Activated T-helper 1 cell treated with anti-CD3 and anti-CD28 coated beads, Interleukin-12 subunit alpha, Interleukin-12 subunit beta, Interleukin-2, Interleukin-4 antibody, amounts not matched to agents 30 ng/mL and 10 ng/mL and 1 ng/mL, durations not matched to agents 14 hours and 24 hours and 36 hours (primary cell): Measurements from ENCODE around the gene RIPOR2. TPM values are rescaled to one million over a fixed set of nuclear protein-coding genes. Genes with fewer than 3 reads are reported as not detected.
A peak's percentile ranks its signal among the peaks of the same experiment; 100 is the strongest.

ENCODE experiments used
- DNase-seq: peaks from one replicate; pipeline ENCODE4 v3.0.0; 2021; ENCODE audit warnings: low spot score
- H3K27ac Mint-ChIP-seq: one replicate; pipeline ENCODE4 v1.8.0; 2021; ENCODE audit warnings: mild to moderate bottlenecking, mixed read lengths
- H3K27me3 Mint-ChIP-seq: one replicate; pipeline ENCODE4 v1.8.0; 2022; ENCODE audit warnings: mild to moderate bottlenecking, moderate library complexity, mixed read lengths; ENCODE audit not compliant: insufficient read depth
- H3K36me3 Mint-ChIP-seq: one replicate; pipeline ENCODE4 v1.8.0; 2021; ENCODE audit warnings: low read depth, mixed read lengths
- H3K4me1 Mint-ChIP-seq: one replicate; pipeline ENCODE4 v1.8.0; 2021; ENCODE audit warnings: low read depth, mixed read lengths
- H3K4me3 Mint-ChIP-seq: one replicate; pipeline ENCODE4 v1.8.0; 2021; ENCODE audit warnings: mild to moderate bottlenecking, moderate library complexity, mixed read lengths
- H3K9me3 Mint-ChIP-seq: one replicate; pipeline ENCODE4 v1.8.0; 2021; ENCODE audit warnings: mixed read lengths
- intact Hi-C: fragments of 100-400 bp; cut with micrococcal nuclease; formaldehyde crosslinking; loops from one replicate; pipeline ENCODE4 v1.15.1; 2024
- total RNA-seq: library from RNA; stranded (reverse); gene quantifications from 2 replicates; pipeline ENCODE4 v1.2.3, GENCODE V29; 2022

RIPOR2 gene
- total RNA-seq, 1 donor from 2014 or later: 30.8 TPM

DNA sequence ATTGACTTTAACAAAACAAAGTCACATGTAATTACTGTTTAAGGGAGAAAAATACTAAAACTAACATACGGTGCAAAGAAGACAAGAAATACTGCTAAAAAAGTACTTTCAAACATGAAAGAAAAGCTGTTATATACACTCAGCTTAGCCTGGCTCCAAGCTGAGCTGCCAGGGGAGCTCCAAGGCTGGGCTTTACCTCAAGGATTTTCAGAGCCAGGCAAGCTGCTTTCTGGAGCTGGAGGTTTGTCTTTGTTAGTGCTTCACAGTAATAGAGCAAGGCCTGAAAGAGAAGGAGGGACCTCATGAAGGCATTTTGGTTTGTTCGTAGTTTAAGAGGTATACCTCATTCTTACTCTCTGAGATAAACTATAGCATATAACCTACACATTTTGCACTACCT lies 117.4 kb downstream of the RIPOR2 start:
- no peaks in the 10 kb centered on the region for H3K9me3 Mint-ChIP-seq
- intact Hi-C loops: no loop called here
- peaks cover 6% of the 10 kb centered on the region for H3K4me1 Mint-ChIP-seq
- DNase-seq: no peak
- H3K27me3 Mint-ChIP-seq: no peaks in the 10 kb centered on the region
- H3K4me3 Mint-ChIP-seq: no peak overlapping the region
- peaks cover 22% of the 10 kb centered on the region for H3K36me3 Mint-ChIP-seq
- peak overlapping the region; percentile 14 for H3K27ac Mint-ChIP-seq

DNA sequence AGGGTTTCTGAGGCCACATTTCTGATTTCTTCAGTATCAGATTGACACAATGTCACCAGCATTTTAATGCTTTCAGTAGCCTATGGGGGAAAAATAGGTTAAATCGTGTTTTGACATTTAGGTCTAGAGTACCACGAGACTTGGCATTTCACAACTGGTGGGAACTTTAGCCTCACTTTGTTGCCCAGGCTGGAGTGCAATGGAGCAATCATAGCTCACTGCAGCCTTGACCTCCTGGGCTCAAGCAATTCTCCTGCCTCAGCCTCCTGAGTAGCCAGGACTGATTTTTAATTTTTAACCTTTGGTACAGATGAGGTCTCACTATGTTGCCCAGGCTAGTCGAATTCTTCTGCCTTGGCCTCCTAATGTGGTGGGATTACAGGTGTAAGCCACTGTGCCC lies 126.0 kb downstream of the RIPOR2 start:
- no peak for DNase-seq
- no peak overlapping the region for H3K27ac Mint-ChIP-seq
- no peaks in the 10 kb centered on the region for H3K9me3 Mint-ChIP-seq
- H3K4me1 Mint-ChIP-seq: no peaks in the 10 kb centered on the region
- peaks cover 24% of the 10 kb centered on the region for H3K36me3 Mint-ChIP-seq
- no peak overlapping the region for H3K4me3 Mint-ChIP-seq
- intact Hi-C loops: no loop called here
- H3K27me3 Mint-ChIP-seq: no peaks in the 10 kb centered on the region

DNA sequence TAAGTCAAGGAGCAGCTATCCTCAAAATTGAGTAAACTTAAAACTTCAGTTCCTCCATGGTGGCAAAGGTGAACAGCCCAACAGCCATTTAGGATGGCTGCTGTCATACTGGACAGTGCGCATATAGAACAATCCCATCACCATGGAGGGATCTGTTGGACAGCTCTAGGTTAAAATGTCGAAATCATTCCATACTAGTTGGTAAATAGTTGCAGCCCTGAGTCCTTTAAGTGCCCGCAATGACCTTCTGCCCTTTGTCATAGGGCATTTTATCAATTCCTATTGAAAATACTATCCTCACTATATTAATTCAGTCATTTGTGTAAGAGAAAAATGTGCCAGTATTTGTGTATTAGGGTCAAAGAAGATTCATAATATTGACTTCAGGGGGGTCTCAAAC lies 128.2 kb downstream of the RIPOR2 start:
- intact Hi-C loops: no loop called here
- H3K27ac Mint-ChIP-seq: no peak overlapping the region

DNA sequence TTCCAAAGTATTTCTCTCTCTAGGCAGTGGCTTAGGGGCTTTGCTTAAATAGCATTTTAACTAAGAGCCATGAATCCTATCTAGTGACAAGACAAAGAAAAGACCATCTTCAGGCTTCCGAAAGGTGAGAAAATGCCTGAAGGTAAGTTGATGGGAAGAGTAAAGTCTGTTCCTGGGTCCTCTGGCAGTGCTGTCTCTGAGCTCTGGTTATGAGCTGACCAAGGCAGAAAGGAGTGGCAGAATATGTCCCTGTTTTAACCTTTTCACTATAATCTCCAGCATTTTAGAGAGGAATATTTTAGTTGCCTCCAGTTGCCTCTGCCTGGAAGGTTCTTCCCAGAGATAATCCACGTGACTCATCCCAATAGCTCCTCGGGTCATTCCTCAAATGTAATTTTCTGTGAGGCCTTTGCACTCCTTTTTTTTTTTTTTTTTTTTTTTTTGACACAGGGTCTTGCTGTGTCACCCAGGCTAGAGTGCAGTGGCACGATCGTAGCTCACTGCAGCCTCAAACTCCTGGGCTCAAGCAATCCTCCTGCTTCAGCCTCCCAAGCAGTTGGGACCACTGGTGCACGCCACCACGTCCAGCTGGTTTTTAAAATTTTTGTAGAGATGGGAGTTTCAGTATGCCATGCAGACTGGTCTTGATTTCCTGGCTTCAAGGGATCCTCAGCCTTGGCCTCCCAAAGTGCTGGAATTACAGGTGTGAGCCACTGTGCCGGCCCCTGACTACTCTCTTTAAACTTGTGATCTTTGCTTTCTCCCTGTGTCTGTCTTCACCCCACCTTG lies 133.3 kb downstream of the RIPOR2 start:
- H3K9me3 Mint-ChIP-seq: no peaks in the 10 kb centered on the region

More for the DNA sequence above, 128.2 kb downstream of the RIPOR2 start:
- Mint-ChIP-seq H3K36me3 (peaks cover 26% of the 10 kb centered on the region), H3K4me3 (no peak overlapping the region), H3K9me3 (no peaks in the 10 kb centered on the region), H3K27me3 (no peaks in the 10 kb centered on the region), H3K4me1 (no peaks in the 10 kb centered on the region)
- DNase-seq: no peak

DNA sequence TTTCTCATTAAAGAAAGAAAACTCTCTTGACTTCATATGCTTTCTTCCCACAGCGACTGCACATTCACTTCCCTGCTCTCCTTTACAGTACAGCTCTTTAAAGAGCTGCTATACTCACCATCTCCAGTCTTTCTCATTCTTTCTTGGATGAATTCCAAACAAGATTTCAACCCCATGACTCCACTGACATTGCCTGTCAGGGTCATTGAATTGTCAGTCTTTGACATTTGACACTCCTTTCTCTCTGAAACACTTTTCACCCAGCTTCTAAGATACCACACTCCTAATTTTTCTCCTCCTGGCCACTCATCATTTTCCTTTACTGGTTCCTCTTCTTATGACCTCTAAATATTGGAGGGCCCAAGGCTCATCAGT lies 136.2 kb downstream of the RIPOR2 start:
- peaks cover 32% of the 10 kb centered on the region for H3K4me1 Mint-ChIP-seq
- H3K4me3 Mint-ChIP-seq: no peak overlapping the region
- H3K27me3 Mint-ChIP-seq: no peaks in the 10 kb centered on the region
- no peaks in the 10 kb centered on the region for H3K9me3 Mint-ChIP-seq
- no peak for DNase-seq
- H3K27ac Mint-ChIP-seq: peak overlapping the region; percentile 9
- intact Hi-C loops: no loop called here
- peaks cover 9% of the 10 kb centered on the region for H3K36me3 Mint-ChIP-seq

More for the DNA sequence above, 133.3 kb downstream of the RIPOR2 start:
- H3K27ac Mint-ChIP-seq: peak overlapping the region; percentile 66
- peaks cover 14% of the 10 kb centered on the region for H3K36me3 Mint-ChIP-seq
- DNase-seq: no peak
- intact Hi-C loops: no loop called here
- H3K4me1 Mint-ChIP-seq: peaks cover 14% of the 10 kb centered on the region
- no peak overlapping the region for H3K4me3 Mint-ChIP-seq
- H3K27me3 Mint-ChIP-seq: no peaks in the 10 kb centered on the region

DNA sequence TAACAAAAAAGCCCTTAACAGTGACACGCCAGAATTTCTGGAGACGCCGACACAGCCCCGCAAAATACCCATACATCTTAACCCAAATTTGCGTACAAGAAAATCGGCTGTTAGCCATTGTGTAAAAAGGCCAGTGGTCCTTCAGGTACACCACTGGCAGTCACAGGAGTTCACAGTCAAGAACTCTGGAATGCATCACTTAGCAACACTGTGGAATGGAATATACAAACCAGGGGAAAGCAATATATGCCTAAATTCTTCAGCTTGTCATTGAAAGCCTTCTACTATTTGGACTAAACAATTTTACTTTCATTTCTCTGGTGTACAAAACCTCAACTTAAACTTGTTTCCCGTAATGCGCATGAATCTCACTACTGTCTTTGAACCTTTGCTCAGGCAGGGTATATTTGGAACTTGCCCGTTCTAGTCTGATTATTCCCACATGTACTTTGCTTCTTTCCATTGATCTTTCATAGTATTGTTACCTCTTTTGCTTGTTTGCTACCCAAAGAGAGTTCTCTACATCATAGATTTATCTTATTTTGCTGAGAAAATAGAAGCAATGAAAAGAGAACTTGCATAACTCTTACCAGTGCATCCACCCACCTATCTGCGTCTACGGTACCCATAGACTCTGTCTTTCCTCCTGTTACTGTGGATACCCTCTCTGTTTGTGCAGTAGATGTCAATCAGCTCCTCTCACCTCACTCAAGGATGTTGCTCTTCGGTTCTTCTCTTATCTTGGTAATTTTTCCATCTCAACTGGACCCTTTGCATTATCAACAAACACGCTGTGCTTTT lies 136.8 kb downstream of the RIPOR2 start, which contains the start of gene ARMH2:
ARMH2 (minus strand) TSS at position 178 of the 801 bp plus-strand sequence; CDS start at position 118, 60 bp downstream.
- H3K4me1 Mint-ChIP-seq: peaks cover 32% of the 10 kb centered on the region
- intact Hi-C loops: no loop called here
- no peak within 1 kb of the TSS for H3K4me3 Mint-ChIP-seq
- H3K27ac Mint-ChIP-seq: peak within 1 kb of the TSS; percentile 28
- H3K27me3 Mint-ChIP-seq: no peaks in the 10 kb centered on the region
- no peaks in the 10 kb centered on the region for H3K9me3 Mint-ChIP-seq
- peaks cover 9% of the 10 kb centered on the region for H3K36me3 Mint-ChIP-seq
- DNase-seq: no peak

DNA sequence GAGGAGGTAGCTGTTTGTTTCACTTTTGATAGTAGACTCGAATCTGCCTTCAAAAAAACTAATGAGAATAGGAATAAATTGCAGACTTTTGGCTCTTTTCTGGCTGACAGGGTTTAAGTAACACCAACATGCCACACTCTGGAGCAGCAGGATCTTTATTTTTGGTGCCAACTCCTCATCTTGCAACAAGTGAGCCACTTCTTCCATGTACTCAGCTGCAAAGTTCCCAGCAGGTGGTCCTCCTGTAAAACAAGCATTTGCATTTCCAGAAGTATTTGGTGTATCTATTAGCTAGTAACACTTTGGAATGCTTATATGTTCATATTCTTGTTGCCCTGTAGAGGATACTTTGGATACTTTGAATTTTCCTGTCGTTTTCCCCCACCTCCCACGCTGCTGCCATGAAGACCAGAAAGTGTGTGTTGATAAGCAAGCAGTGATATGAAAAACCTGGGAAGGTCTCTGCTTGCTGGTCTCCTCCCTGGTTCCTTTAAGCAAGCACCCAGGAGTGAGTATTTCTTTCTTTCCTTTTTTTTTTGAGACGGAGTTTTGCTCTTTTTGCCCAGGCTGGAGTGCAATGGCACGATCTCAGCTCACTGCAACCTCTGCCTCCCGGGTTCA lies 138.1 kb downstream of the RIPOR2 start:
- no peaks in the 10 kb centered on the region for H3K9me3 Mint-ChIP-seq

DNA sequence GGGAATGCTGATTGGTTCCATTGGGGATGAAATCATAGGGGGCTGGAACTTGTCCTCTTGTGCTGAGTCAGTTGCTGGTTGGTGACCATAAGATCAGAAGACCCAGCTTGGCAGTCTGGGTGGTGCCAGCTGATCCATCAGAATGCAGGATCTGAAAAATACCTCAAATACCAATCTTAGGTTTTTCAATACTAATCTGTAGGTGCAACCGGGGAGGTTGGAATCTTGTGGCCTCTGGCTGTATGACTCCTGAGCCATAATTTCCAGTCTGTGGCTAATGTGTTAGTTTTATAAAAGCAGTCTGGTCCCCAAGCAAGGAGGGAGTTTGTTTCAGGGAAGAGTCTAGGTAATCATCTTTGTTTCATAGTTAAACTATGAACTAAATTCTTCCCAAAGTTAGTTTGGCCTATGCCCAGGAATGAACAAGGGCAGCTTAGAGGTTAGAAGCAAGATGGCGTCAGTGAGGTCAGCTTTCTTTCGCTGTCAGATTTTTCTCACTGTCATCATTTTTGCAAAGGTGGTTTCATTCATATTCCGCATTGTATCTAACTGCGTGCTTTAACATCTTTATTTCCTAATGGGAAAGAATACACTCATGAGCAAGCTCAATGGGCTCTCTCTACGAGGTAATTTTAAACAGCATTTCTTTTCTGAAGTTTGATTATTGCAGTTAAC lies 139.0 kb downstream of the RIPOR2 start:
- Mint-ChIP-seq H3K4me1 (peaks cover 32% of the 10 kb centered on the region), H3K4me3 (no peak overlapping the region), H3K9me3 (no peaks in the 10 kb centered on the region), H3K36me3 (peaks cover 8% of the 10 kb centered on the region), H3K27ac (no peak overlapping the region), H3K27me3 (no peaks in the 10 kb centered on the region)
- intact Hi-C loops: loop anchor here (1.0 kb wide), 1 partner anchor 8 kb away; no protein-coding TSS in a partner anchor
- DNase-seq: no peak

More for the DNA sequence above, 138.1 kb downstream of the RIPOR2 start:
- peaks cover 8% of the 10 kb centered on the region for H3K36me3 Mint-ChIP-seq
- DNase-seq: no peak
- H3K4me1 Mint-ChIP-seq: peaks cover 32% of the 10 kb centered on the region
- no peak overlapping the region for H3K27ac Mint-ChIP-seq
- H3K27me3 Mint-ChIP-seq: no peaks in the 10 kb centered on the region
- intact Hi-C loops: no loop called here
- no peak overlapping the region for H3K4me3 Mint-ChIP-seq

DNA sequence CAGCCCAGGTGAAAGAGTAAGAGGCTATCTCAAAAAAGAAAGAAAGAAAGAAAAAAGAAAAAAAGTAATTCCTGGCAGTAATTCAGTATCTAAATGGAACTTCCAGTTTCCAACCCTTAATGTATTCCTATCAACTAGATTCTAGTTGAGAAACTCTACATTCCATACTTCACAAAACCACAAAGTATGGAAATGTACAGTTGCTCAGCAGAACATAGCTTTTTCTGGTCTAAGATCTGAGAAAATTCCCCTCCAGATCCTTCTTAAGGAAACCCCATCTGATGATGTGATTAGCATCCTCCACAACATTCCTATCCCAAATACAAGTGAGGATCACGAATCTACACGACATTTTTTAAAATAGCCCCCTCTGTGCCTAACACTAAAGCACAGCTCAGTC lies 140.7 kb downstream of the RIPOR2 start:
- H3K4me3 Mint-ChIP-seq: no peak overlapping the region
- peaks cover 32% of the 10 kb centered on the region for H3K4me1 Mint-ChIP-seq
- intact Hi-C loops: no loop called here
- no peaks in the 10 kb centered on the region for H3K9me3 Mint-ChIP-seq
- no peaks in the 10 kb centered on the region for H3K27me3 Mint-ChIP-seq
- no peak for DNase-seq
- H3K27ac Mint-ChIP-seq: no peak overlapping the region
- H3K36me3 Mint-ChIP-seq: peaks cover 3% of the 10 kb centered on the region

DNA sequence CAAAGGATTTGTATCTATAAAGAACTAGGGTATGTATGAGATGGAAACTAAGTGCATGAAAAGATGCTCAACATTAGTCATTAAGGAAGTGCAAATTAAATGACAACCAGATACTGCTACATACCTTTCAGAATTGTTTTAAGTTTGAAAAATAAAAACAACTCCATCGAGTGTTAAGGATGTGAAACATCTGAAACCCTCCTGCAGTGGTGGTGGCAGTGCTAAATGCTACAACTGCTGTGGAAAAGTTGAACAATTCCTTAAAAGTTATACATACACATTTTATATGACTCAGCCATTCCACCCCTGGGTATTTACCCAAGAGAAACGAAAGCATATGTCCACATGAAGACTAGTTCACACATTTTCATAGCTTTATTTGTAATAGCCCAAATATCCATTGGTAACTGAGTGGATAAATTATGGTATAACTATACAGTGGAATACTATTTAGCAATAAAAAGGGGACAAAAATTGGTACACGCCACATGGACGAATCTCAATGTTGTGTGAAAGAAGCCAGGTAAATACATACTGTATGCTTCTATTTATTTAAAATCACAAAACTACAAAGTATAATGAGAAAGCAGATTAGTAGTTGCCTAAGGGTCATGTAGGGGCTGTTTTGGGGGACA lies 147.6 kb downstream of the RIPOR2 start:
- DNase-seq: no peak
- no peaks in the 10 kb centered on the region for H3K9me3 Mint-ChIP-seq
- H3K36me3 Mint-ChIP-seq: peaks cover 35% of the 10 kb centered on the region
- no peaks in the 10 kb centered on the region for H3K27me3 Mint-ChIP-seq
- intact Hi-C loops: loop anchor here (1.0 kb wide), 2 partner anchors 8 to 13 kb away; no protein-coding TSS in a partner anchor
- H3K4me3 Mint-ChIP-seq: no peak overlapping the region
- H3K4me1 Mint-ChIP-seq: peaks cover 15% of the 10 kb centered on the region
- H3K27ac Mint-ChIP-seq: peak overlapping the region; percentile 78

DNA sequence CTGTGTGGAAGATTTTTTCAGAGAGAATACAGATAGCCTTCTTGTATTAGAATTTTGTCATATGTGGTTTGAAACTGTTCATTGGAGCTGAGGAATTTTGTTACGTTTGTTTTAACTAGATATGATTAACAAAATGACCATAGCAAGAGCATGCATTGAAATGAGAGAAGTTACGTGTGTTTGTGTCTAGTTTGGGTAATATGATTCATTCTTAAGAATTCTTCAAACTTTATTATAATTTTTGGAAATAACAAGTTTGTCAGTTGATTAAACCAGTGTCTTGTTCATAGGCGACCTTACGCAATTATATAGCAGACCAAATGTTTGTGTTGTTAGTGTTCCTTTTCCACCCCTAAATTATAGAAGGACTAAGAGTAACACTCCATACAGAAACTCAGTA lies 155.6 kb downstream of the RIPOR2 start:
- H3K27me3 Mint-ChIP-seq: no peaks in the 10 kb centered on the region
- H3K27ac Mint-ChIP-seq: no peak overlapping the region
- DNase-seq: no peak
- peaks cover 50% of the 10 kb centered on the region for H3K4me1 Mint-ChIP-seq
- H3K9me3 Mint-ChIP-seq: no peaks in the 10 kb centered on the region
- intact Hi-C loops: no loop called here
- no peak overlapping the region for H3K4me3 Mint-ChIP-seq
- H3K36me3 Mint-ChIP-seq: peaks cover 43% of the 10 kb centered on the region

DNA sequence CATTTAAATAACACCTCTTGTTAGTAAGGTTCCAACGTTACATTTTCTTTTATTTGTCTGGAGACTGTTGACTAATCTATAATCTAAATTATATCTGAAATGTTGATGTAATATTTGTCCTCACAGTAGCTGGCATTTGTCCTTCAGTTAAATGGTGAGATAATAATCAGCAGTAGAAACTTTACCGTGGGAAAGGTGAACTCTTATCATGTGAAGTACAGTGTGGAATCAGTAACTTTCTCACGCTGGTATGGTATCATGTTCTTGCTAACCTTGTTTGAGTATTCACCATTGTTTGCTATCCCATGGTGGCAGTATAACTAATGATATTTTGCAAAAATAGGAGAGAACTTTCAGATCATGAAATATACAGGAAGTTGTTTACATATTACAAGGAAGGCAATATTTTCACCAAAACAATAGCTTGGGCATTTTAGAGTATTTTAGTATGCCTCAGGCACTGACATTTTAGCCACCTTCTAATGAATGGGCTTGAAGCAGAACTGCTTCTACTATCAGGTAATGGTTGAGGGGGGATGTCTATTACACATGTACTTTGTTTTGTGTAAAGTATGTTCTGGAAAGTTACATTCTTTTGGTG lies 156.2 kb downstream of the RIPOR2 start:
- Mint-ChIP-seq H3K9me3 (no peaks in the 10 kb centered on the region), H3K27ac (peak overlapping the region; percentile 31), H3K4me1 (peaks cover 53% of the 10 kb centered on the region), H3K4me3 (no peak overlapping the region), H3K36me3 (peaks cover 40% of the 10 kb centered on the region), H3K27me3 (no peaks in the 10 kb centered on the region)
- intact Hi-C loops: loop anchor here (5.0 kb wide), 4 partner anchors 78 to 293 kb away; partner anchors contain the start of gene KIAA0319
- no peak for DNase-seq
